Spleen (tissue), 7 donors: ENCODE data around the gene ENO4.

Source experiments
- CTCF ChIP-seq, 11 experiments: fragments of 200-600 bp in 7 of 11; fragments of 450-650 bp in 4 of 11; sonication (generic) in 4 of 11; IDR thresholded peaks in 8 of 11; conservative IDR thresholded peaks in 3 of 11; 1 replicate in 7 of 11; 2 replicates in 4 of 11; pipeline versions ENCODE4 v1.4.0 to v1.8.0; 2016 to 2021; ENCODE audit warnings: antibody characterized with exemption in 11 of 11, inconsistent platforms in 4 of 11, mild to moderate bottlenecking in 1 of 11
- POLR2A ChIP-seq, 3 donors: fragments of 450-650 bp; IDR thresholded peaks; one replicate each; pipeline ENCODE4 v1.5.1; 2017; ENCODE audit warnings: antibody characterized with exemption in 3 of 3, mild to moderate bottlenecking in 1 of 3
- donor health status: DM: no; HTN: no; CAD: no; lungs with moderate emphysema.
- donor health status: DM: no; HTN: no; CAD: no.
- donor health status: DM: no; HTN: no; CAD: no.

- TF ChIP-seq CTCF (IDR thresholded peaks at IDR 0.05 in 8 of 11, conservative IDR thresholded peaks at IDR 0.05 in 3 of 11) (no peak), POLR2A (IDR thresholded peaks at IDR 0.05) (no peak)
Measured at GRCh38 chr10:116850058-116850611, 836 bp downstream of the ENO4 start.
